ENCODE measurements around the gene NRIP2.

The NRIP2 gene

GRCh38 chr12:2845280-2845679, 10.4 kb upstream of the NRIP2 start:
- Histone ChIP-seq H3K4me1 (ENCODE audit: control insufficient read depth in 1 of 2, insufficient read depth in 2 of 2, low read length in 2 of 2) (peaks cover 4 to 10% of the 10 kb centered on the region in 2 donors), H3K27ac (ENCODE audit: low read depth, low read length) (no peak overlapping the region), H3K4me3 (ENCODE audit: low read depth in 1 of 2, low read length in 2 of 2) (no peak overlapping the region), H3K36me3 (ENCODE audit: control insufficient read depth in 1 of 2, insufficient read depth in 2 of 2, low read length in 2 of 2) (peaks cover 0 to 3% of the 10 kb centered on the region in 2 donors), H3K9ac (ENCODE audit: low read depth in 1 of 2, low read length in 2 of 2) (no peak overlapping the region), H3K9me3 (ENCODE audit: control insufficient read depth in 1 of 2, low read length in 2 of 2) (no peaks in the 10 kb centered on the region), H3K27me3 (ENCODE audit: control insufficient read depth in 1 of 2, insufficient read depth in 2 of 2, low read length in 2 of 2) (no peaks in the 10 kb centered on the region)

- no peaks in the 10 kb centered on the region for H3K27me3 ChIP-seq (ENCODE audit: control insufficient read depth in 1 of 2, insufficient read depth in 2 of 2, low read length in 2 of 2)
- H3K4me1 ChIP-seq (ENCODE audit: control insufficient read depth in 1 of 2, insufficient read depth in 2 of 2, low read length in 2 of 2): peaks cover 4 to 8% of the 10 kb centered on the region in 2 donors
- H3K9me3 ChIP-seq (ENCODE audit: control insufficient read depth in 1 of 2, low read length in 2 of 2): no peaks in the 10 kb centered on the region
- H3K4me3 ChIP-seq (ENCODE audit: low read depth in 1 of 2, low read length in 2 of 2): no peak overlapping the region
- H3K9ac ChIP-seq (ENCODE audit: low read depth in 1 of 2, low read length in 2 of 2): no peak overlapping the region
- H3K27ac ChIP-seq (ENCODE audit: low read depth, low read length): no peak overlapping the region
- H3K36me3 ChIP-seq (ENCODE audit: control insufficient read depth in 1 of 2, insufficient read depth in 2 of 2, low read length in 2 of 2): peaks cover 1 to 3% of the 10 kb centered on the region in 2 donors
Measured at GRCh38 chr12:2844786-2845185, 10.0 kb upstream of the NRIP2 start.

DNA sequence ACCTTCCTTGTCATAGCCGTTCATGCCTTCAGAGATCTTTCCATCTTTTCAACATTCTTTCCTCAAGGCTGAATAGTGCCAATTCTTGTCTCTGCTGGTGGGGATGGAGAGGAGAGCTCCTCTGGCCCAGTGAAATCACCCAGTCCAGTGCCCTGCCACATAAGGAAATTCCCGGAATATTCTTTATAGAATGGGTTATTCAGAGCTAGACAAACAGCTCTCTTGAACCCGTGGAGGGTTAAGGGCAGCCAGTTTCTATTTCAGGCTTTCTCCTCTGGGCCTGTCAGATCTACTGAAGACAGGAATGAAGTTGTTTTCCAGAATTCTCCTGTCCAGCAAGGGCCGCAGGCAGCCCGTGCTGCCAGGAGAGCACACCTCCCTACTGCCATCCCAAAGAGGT, 8.1 kb upstream of the NRIP2 start:
- Histone ChIP-seq H3K27me3 (ENCODE audit: control insufficient read depth in 1 of 2, insufficient read depth in 2 of 2, low read length in 2 of 2) (no peaks in the 10 kb centered on the region), H3K27ac (ENCODE audit: low read depth, low read length) (no peak overlapping the region), H3K9ac (ENCODE audit: low read depth in 1 of 2, low read length in 2 of 2) (no peak overlapping the region), H3K9me3 (ENCODE audit: control insufficient read depth in 1 of 2, low read length in 2 of 2) (no peaks in the 10 kb centered on the region), H3K4me1 (ENCODE audit: control insufficient read depth in 1 of 2, insufficient read depth in 2 of 2, low read length in 2 of 2) (no peaks in the 10 kb centered on the region), H3K4me3 (ENCODE audit: low read depth in 1 of 2, low read length in 2 of 2) (no peak overlapping the region), H3K36me3 (ENCODE audit: control insufficient read depth in 1 of 2, insufficient read depth in 2 of 2, low read length in 2 of 2) (peaks cover 7% of the 10 kb centered on the region in 2 donors)

- H3K27ac ChIP-seq (ENCODE audit: low read depth, low read length): no peak overlapping the region
- H3K9ac ChIP-seq (ENCODE audit: low read depth in 1 of 2, low read length in 2 of 2): no peak overlapping the region
- no peak overlapping the region for H3K4me3 ChIP-seq (ENCODE audit: low read depth in 1 of 2, low read length in 2 of 2)
- no peaks in the 10 kb centered on the region for H3K9me3 ChIP-seq (ENCODE audit: control insufficient read depth in 1 of 2, low read length in 2 of 2)
- H3K27me3 ChIP-seq (ENCODE audit: control insufficient read depth in 1 of 2, insufficient read depth in 2 of 2, low read length in 2 of 2): no peaks in the 10 kb centered on the region
- no peaks in the 10 kb centered on the region for H3K4me1 ChIP-seq (ENCODE audit: control insufficient read depth in 1 of 2, insufficient read depth in 2 of 2, low read length in 2 of 2)
- H3K36me3 ChIP-seq (ENCODE audit: control insufficient read depth in 1 of 2, insufficient read depth in 2 of 2, low read length in 2 of 2): peaks cover 7% of the 10 kb centered on the region in 2 donors
Measured at GRCh38 chr12:2841056-2841650, 6.3 kb upstream of the NRIP2 start.

DNA sequence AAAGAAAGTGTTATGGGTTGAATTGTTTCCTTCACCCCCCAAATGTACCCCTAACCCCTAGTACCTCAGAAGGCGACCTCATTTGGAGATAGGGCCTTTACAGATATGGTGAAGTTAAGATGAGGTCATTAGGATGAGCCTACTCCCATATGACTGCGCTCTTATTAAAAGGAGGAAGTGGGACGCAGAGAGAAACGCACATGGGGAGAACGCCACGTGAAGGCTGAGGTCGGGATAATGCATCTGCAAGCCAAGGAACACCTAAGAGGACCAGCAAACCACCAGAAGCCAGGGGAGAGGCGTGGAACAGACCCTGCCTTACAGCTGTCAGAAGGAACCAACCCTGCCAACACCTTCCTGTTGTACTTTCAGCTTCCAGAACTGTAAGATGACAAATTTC, 1.7 kb upstream of the NRIP2 start:
- no peak overlapping the region for H3K27ac ChIP-seq (ENCODE audit: low read depth, low read length)
- H3K4me3 ChIP-seq (ENCODE audit: low read depth in 1 of 2, low read length in 2 of 2): no peak overlapping the region

GRCh38 chr12:2835691-2836403, 1.0 kb upstream of the NRIP2 start:
- Histone ChIP-seq H3K4me1 (ENCODE audit: control insufficient read depth in 1 of 2, insufficient read depth in 2 of 2, low read length in 2 of 2) (peaks cover 5 to 11% of the 10 kb centered on the region in 2 donors), H3K27me3 (ENCODE audit: control insufficient read depth in 1 of 2, insufficient read depth in 2 of 2, low read length in 2 of 2) (no peaks in the 10 kb centered on the region), H3K27ac (ENCODE audit: low read depth, low read length) (no peak overlapping the region), H3K9me3 (ENCODE audit: control insufficient read depth in 1 of 2, low read length in 2 of 2) (no peaks in the 10 kb centered on the region), H3K36me3 (ENCODE audit: control insufficient read depth in 1 of 2, insufficient read depth in 2 of 2, low read length in 2 of 2) (peaks cover 6 to 11% of the 10 kb centered on the region in 2 donors), H3K9ac (ENCODE audit: low read depth in 1 of 2, low read length in 2 of 2) (no peak overlapping the region), H3K4me3 (ENCODE audit: low read depth in 1 of 2, low read length in 2 of 2) (no peak overlapping the region)

More for the DNA sequence above, 1.7 kb upstream of the NRIP2 start:
- peaks cover 5 to 11% of the 10 kb centered on the region in 2 donors for H3K4me1 ChIP-seq (ENCODE audit: control insufficient read depth in 1 of 2, insufficient read depth in 2 of 2, low read length in 2 of 2)
- no peak overlapping the region for H3K9ac ChIP-seq (ENCODE audit: low read depth in 1 of 2, low read length in 2 of 2)
- H3K36me3 ChIP-seq (ENCODE audit: control insufficient read depth in 1 of 2, insufficient read depth in 2 of 2, low read length in 2 of 2): peaks cover 7 to 10% of the 10 kb centered on the region in 2 donors
- H3K27me3 ChIP-seq (ENCODE audit: control insufficient read depth in 1 of 2, insufficient read depth in 2 of 2, low read length in 2 of 2): no peaks in the 10 kb centered on the region
- no peaks in the 10 kb centered on the region for H3K9me3 ChIP-seq (ENCODE audit: control insufficient read depth in 1 of 2, low read length in 2 of 2)

DNA sequence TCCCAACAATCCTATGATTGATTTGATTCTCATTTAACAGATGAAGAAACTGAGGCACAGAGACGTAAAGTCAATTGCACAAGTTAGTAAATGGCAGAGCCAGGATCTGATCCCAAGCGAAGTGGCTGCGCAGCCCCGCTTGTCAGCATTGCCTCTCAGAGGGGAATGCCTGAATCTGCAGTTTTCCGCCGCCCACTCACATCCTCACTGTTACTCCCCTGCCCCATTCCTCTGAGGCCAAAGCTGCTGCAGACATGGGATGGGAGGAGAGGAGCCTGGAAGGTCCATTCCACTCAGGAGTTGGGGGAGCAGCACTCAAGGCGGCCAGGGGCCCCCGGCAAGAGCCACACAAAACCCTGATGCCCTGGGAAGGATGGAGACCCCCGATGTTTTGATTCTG, 1.0 kb downstream of the NRIP2 start:
- Histone ChIP-seq H3K27ac (ENCODE audit: low read depth, low read length) (no peak overlapping the region), H3K9me3 (ENCODE audit: control insufficient read depth in 1 of 2, low read length in 2 of 2) (no peaks in the 10 kb centered on the region), H3K36me3 (ENCODE audit: control insufficient read depth in 1 of 2, insufficient read depth in 2 of 2, low read length in 2 of 2) (peaks cover 0 to 18% of the 10 kb centered on the region in 2 donors), H3K4me1 (ENCODE audit: control insufficient read depth in 1 of 2, insufficient read depth in 2 of 2, low read length in 2 of 2) (peaks cover 5 to 11% of the 10 kb centered on the region in 2 donors), H3K9ac (ENCODE audit: low read depth in 1 of 2, low read length in 2 of 2) (no peak overlapping the region), H3K4me3 (ENCODE audit: low read depth in 1 of 2, low read length in 2 of 2) (no peak overlapping the region), H3K27me3 (ENCODE audit: control insufficient read depth in 1 of 2, insufficient read depth in 2 of 2, low read length in 2 of 2) (no peaks in the 10 kb centered on the region)

GRCh38 chr12:2833327-2833726, 1.5 kb downstream of the NRIP2 start:
- H3K4me3 ChIP-seq (ENCODE audit: low read depth in 1 of 2, low read length in 2 of 2): no peak overlapping the region

GRCh38 chr12:2832550-2833127, 2.2 kb downstream of the NRIP2 start:
- Histone ChIP-seq H3K9me3 (ENCODE audit: control insufficient read depth in 1 of 2, low read length in 2 of 2) (no peaks in the 10 kb centered on the region), H3K4me1 (ENCODE audit: control insufficient read depth in 1 of 2, insufficient read depth in 2 of 2, low read length in 2 of 2) (peaks cover 5 to 11% of the 10 kb centered on the region in 2 donors), H3K36me3 (ENCODE audit: control insufficient read depth in 1 of 2, insufficient read depth in 2 of 2, low read length in 2 of 2) (peaks cover 0 to 27% of the 10 kb centered on the region in 2 donors), H3K9ac (ENCODE audit: low read depth in 1 of 2, low read length in 2 of 2) (no peak overlapping the region), H3K27me3 (ENCODE audit: control insufficient read depth in 1 of 2, insufficient read depth in 2 of 2, low read length in 2 of 2) (no peaks in the 10 kb centered on the region), H3K4me3 (ENCODE audit: low read depth in 1 of 2, low read length in 2 of 2) (no peak overlapping the region), H3K27ac (ENCODE audit: low read depth, low read length) (no peak overlapping the region)

More at GRCh38 chr12:2833327-2833726, 1.5 kb downstream of the NRIP2 start:
- Histone ChIP-seq H3K9ac (ENCODE audit: low read depth in 1 of 2, low read length in 2 of 2) (no peak overlapping the region), H3K27ac (ENCODE audit: low read depth, low read length) (no peak overlapping the region), H3K9me3 (ENCODE audit: control insufficient read depth in 1 of 2, low read length in 2 of 2) (no peaks in the 10 kb centered on the region), H3K36me3 (ENCODE audit: control insufficient read depth in 1 of 2, insufficient read depth in 2 of 2, low read length in 2 of 2) (peaks cover 0 to 21% of the 10 kb centered on the region in 2 donors), H3K27me3 (ENCODE audit: control insufficient read depth in 1 of 2, insufficient read depth in 2 of 2, low read length in 2 of 2) (no peaks in the 10 kb centered on the region), H3K4me1 (ENCODE audit: control insufficient read depth in 1 of 2, insufficient read depth in 2 of 2, low read length in 2 of 2) (peaks cover 5 to 11% of the 10 kb centered on the region in 2 donors)

- Histone ChIP-seq H3K9ac (ENCODE audit: low read depth in 1 of 2, low read length in 2 of 2) (no peak overlapping the region), H3K36me3 (ENCODE audit: control insufficient read depth in 1 of 2, insufficient read depth in 2 of 2, low read length in 2 of 2) (peaks cover 16 to 61% of the 10 kb centered on the region in 2 donors), H3K4me3 (ENCODE audit: low read depth in 1 of 2, low read length in 2 of 2) (no peak overlapping the region), H3K9me3 (ENCODE audit: control insufficient read depth in 1 of 2, low read length in 2 of 2) (no peaks in the 10 kb centered on the region), H3K27ac (ENCODE audit: low read depth, low read length) (no peak overlapping the region), H3K4me1 (ENCODE audit: control insufficient read depth in 1 of 2, insufficient read depth in 2 of 2, low read length in 2 of 2) (no peaks in the 10 kb centered on the region), H3K27me3 (ENCODE audit: control insufficient read depth in 1 of 2, insufficient read depth in 2 of 2, low read length in 2 of 2) (no peaks in the 10 kb centered on the region)
Measured at GRCh38 chr12:2829275-2829674, 5.6 kb downstream of the NRIP2 start.
